Caco-2 (cell line): ENCODE data around the gene ATP6V0D1. TPM values are rescaled to one million over a fixed set of nuclear protein-coding genes. Genes with fewer than 3 reads are reported as not detected.

Experiments
- BruUV-seq: library from RNA; stranded (reverse); fragments of 400-500 nt; replicated peaks from 2 replicates; lab custom pipeline; 2021; lab: Mats Ljungman, UMichigan
- CTCF ChIA-PET: fragments of 300-600 bp; sonication (Branson Sonifier 250); formaldehyde crosslinking; loops from one replicate; lab custom pipeline; 2022; ENCODE audit warnings: antibody characterized with exemption; lab: Charles Lee
- POLR2A ChIA-PET: fragments of 300-600 bp; sonication (Branson Sonifier 250); formaldehyde crosslinking; loops from one replicate; lab custom pipeline; 2022; ENCODE audit warnings: antibody characterized with exemption; lab: Charles Lee
- DNase-seq, 2 experiments: peaks; one replicate each; pipeline versions ENCODE4 v3.0.0 to v3.0.0-alpha.2; 2020 to 2022
- H3K27me3 ChIP-seq: replicated peaks from 2 replicates; pipeline ENCODE4 v1.6.0; 2011; ENCODE audit warnings: low read length; ENCODE audit not compliant: control insufficient read depth, insufficient read depth
- H3K36me3 ChIP-seq: 2 replicates; pipeline ENCODE4 v1.5.1; 2011; ENCODE audit warnings: low read length; ENCODE audit not compliant: control insufficient read depth, insufficient read depth
- H3K4me1 ChIP-seq: fragments of 250-450 bp; sonication (Bioruptor Pico); 2 replicates; pipeline ENCODE4 v1.5.1; 2020; ENCODE audit warnings: mild to moderate bottlenecking
- H3K4me3 ChIP-seq: 2 replicates; pipeline ENCODE4 v1.5.1; 2011; ENCODE audit warnings: low read depth, mild to moderate bottlenecking, control low read depth, low read length
- H3K9me3 ChIP-seq: fragments of 250-450 bp; sonication (Bioruptor Pico); 2 replicates; pipeline ENCODE4 v1.5.1; 2020; ENCODE audit warnings: mild to moderate bottlenecking, moderate library complexity
- H3K27ac Mint-ChIP-seq: one replicate; pipeline ENCODE4 v1.8.0; 2022; ENCODE audit warnings: mixed read lengths; ENCODE audit not compliant: unreplicated experiment
- H3K27me3 Mint-ChIP-seq: one replicate; pipeline ENCODE4 v1.8.0; 2022; ENCODE audit warnings: mixed read lengths; ENCODE audit not compliant: insufficient read depth, unreplicated experiment
- H3K36me3 Mint-ChIP-seq: one replicate; pipeline ENCODE4 v1.8.0; 2022; ENCODE audit warnings: mild to moderate bottlenecking, mixed read lengths; ENCODE audit not compliant: insufficient read depth, unreplicated experiment
- H3K4me1 Mint-ChIP-seq: one replicate; pipeline ENCODE4 v1.8.0; 2022; ENCODE audit warnings: low read depth, mixed read lengths; ENCODE audit not compliant: unreplicated experiment
- H3K4me3 Mint-ChIP-seq: one replicate; pipeline ENCODE4 v1.8.0; 2022; ENCODE audit warnings: mild to moderate bottlenecking, moderate library complexity, mixed read lengths; ENCODE audit not compliant: unreplicated experiment
- H3K9me3 Mint-ChIP-seq: one replicate; pipeline ENCODE4 v1.8.0; 2022; ENCODE audit warnings: mixed read lengths; ENCODE audit not compliant: unreplicated experiment
- CTCF ChIP-seq, 2 experiments: fragments of 200-600 bp in 1 of 2; IDR thresholded peaks; 1 replicate in 1 of 2; 2 replicates in 1 of 2; pipeline versions ENCODE4 v1.5.1 to v1.8.0; 2011 to 2022; ENCODE audit warnings: antibody characterized with exemption in 1 of 2, control low read depth in 1 of 2, inconsistent platforms in 1 of 2, low read depth in 1 of 2, low read length in 1 of 2, mild to moderate bottlenecking in 1 of 2, moderate library complexity in 1 of 2; ENCODE audit not compliant: insufficient read depth in 1 of 2, severe bottlenecking in 1 of 2, unreplicated experiment in 1 of 2
- intact Hi-C: fragments of 100-400 bp; cut with micrococcal nuclease; formaldehyde crosslinking; loops from one replicate; pipeline ENCODE4 v1.10.0; 2022; ENCODE audit not compliant: unreplicated experiment
- total RNA-seq: library from RNA; stranded (reverse); gene quantifications from 2 replicates; pipeline ENCODE4 v1.2.3, GENCODE V29; 2022

ATP6V0D1 gene
- total RNA-seq, 1 experiment from 2014 or later, result 110 TPM

GRCh38 chr16:67443265-67443664, 37.7 kb downstream of the ATP6V0D1 start:
- Mint-ChIP-seq H3K27me3 (no peaks in the 10 kb centered on the region), H3K9me3 (no peaks in the 10 kb centered on the region), H3K4me1 (no peaks in the 10 kb centered on the region), H3K27ac (no peak overlapping the region), H3K36me3 (peaks cover 10% of the 10 kb centered on the region), H3K4me3 (no peak overlapping the region)
- Histone ChIP-seq H3K9me3 (no peaks in the 10 kb centered on the region), H3K36me3 (peaks cover 5% of the 10 kb centered on the region), H3K4me1 (no peaks in the 10 kb centered on the region), H3K27me3 (no peaks in the 10 kb centered on the region), H3K4me3 (no peak overlapping the region)
- intact Hi-C loops, result no loop called here
- no peak for TF ChIP-seq CTCF (IDR thresholded peaks at IDR 0.05; ENCODE audit: insufficient read depth in 1 of 2, low read depth in 1 of 2, low read length in 1 of 2, severe bottlenecking in 1 of 2, unreplicated experiment in 1 of 2)
- ChIA-PET POLR2A (interaction anchor here (1.6 kb wide), 1 partner anchor 12 kb away, joined by 4 read pairs; the partner anchor contains the start of gene HSD11B2), CTCF (interaction anchor here (3.7 kb wide), 1 partner anchor 15 kb away, joined by 19 read pairs; no protein-coding TSS in a partner anchor)
- BruUV-seq, result no TSS peak
- no peak for DNase-seq

- no peaks in the 10 kb centered on the region for H3K27me3 Mint-ChIP-seq
- Histone ChIP-seq H3K27me3 (no peaks in the 10 kb centered on the region), H3K4me1 (no peaks in the 10 kb centered on the region), H3K9me3 (no peaks in the 10 kb centered on the region), H3K4me3 (no peak overlapping the region), H3K36me3 (peaks cover 6% of the 10 kb centered on the region)
- POLR2A ChIA-PET, result interaction anchor here (1.6 kb wide), 1 partner anchor 12 kb away, joined by 4 read pairs; the partner anchor contains the start of gene HSD11B2
- BruUV-seq, result no TSS peak
- H3K27ac Mint-ChIP-seq, result no peak overlapping the region
- no peaks in the 10 kb centered on the region for H3K4me1 Mint-ChIP-seq
- H3K36me3 Mint-ChIP-seq, result peaks cover 16% of the 10 kb centered on the region
- no peak overlapping the region for H3K4me3 Mint-ChIP-seq
- no peak for DNase-seq
- CTCF ChIA-PET, result no interaction called here
- H3K9me3 Mint-ChIP-seq, result no peaks in the 10 kb centered on the region
- intact Hi-C loops, result no loop called here
- TF ChIP-seq CTCF (IDR thresholded peaks at IDR 0.05; ENCODE audit: insufficient read depth in 1 of 2, low read depth in 1 of 2, low read length in 1 of 2, severe bottlenecking in 1 of 2, unreplicated experiment in 1 of 2), result no peak
Measured at GRCh38 chr16:67442581-67443255, 38.2 kb downstream of the ATP6V0D1 start.

DNA sequence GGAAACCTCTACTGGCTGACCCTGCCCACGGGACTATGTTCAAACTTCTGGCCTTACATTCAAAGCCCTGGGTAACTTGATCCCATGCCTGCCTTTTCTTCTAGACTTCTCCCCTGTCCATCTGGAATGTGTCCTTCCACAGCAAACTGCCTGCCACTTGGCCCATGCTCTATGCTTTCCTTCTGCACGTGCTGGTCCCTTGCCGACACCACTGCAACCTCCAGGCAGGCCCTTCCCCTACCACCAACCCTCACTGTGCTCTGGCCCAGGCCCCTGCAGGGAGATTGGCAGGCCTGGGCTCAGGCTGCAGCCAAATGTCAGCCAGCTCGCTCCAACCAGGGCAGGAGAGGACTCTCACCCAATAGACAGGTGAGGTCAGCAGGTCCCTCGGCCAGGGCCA, 39.0 kb downstream of the ATP6V0D1 start:
- no peaks in the 10 kb centered on the region for H3K27me3 Mint-ChIP-seq
- no peaks in the 10 kb centered on the region for H3K9me3 ChIP-seq
- H3K27ac Mint-ChIP-seq, result no peak overlapping the region
- BruUV-seq, result no TSS peak
- TF ChIP-seq CTCF (IDR thresholded peaks at IDR 0.05; ENCODE audit: insufficient read depth in 1 of 2, low read depth in 1 of 2, low read length in 1 of 2, severe bottlenecking in 1 of 2, unreplicated experiment in 1 of 2), result no peak
- H3K27me3 ChIP-seq, result no peaks in the 10 kb centered on the region
- intact Hi-C loops, result no loop called here
- DNase-seq, result no peak
- no peaks in the 10 kb centered on the region for H3K4me1 ChIP-seq
- POLR2A ChIA-PET, result interaction anchor here (1.6 kb wide), 1 partner anchor 11 kb away, joined by 4 read pairs; the partner anchor contains the start of gene HSD11B2
- H3K4me1 Mint-ChIP-seq, result no peaks in the 10 kb centered on the region
- H3K36me3 ChIP-seq, result peaks cover 7% of the 10 kb centered on the region
- no peaks in the 10 kb centered on the region for H3K9me3 Mint-ChIP-seq
- H3K4me3 ChIP-seq, result no peak overlapping the region
- CTCF ChIA-PET, result no interaction called here
- H3K36me3 Mint-ChIP-seq, result peaks cover 16% of the 10 kb centered on the region
- no peak overlapping the region for H3K4me3 Mint-ChIP-seq
